ENCODE results near the gene KRT2. TPM values are rescaled to one million over a fixed set of nuclear protein-coding genes. Genes with fewer than 3 reads are reported as not detected.

The KRT2 gene
- total RNA-seq, 1 donor from 2014 or later: not detected

DNA sequence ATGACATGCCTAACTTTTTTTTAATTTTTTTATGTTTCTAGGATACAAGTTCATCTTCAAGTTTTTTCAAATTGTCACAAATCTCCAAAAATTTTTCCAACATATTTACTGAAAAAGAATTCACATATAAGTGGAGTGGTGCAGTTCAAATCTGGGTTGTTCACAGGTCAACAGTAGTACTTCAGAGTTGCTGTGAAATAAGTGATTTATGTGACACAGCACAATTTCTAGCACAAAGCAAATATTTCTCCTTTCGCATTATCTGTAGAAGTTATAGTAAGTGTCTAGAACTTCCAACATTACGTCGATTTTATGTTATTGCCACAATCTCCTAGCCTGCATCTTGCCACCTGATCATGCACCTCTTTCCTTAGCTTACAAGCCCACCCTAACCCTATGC is 9.7 kb upstream of the KRT2 start:
- CTCF ChIA-PET: no interaction called here
- no peak overlapping the region for H3K4me3 Mint-ChIP-seq
- H3K36me3 Mint-ChIP-seq (ENCODE audit: low read depth): no peaks in the 10 kb centered on the region
- no peaks in the 10 kb centered on the region for H3K9me3 Mint-ChIP-seq
- H3K4me1 Mint-ChIP-seq: no peaks in the 10 kb centered on the region
- DNase-seq: no peak
- peaks cover 13% of the 10 kb centered on the region for H3K27me3 Mint-ChIP-seq
- TF ChIP-seq, protein P1, sequence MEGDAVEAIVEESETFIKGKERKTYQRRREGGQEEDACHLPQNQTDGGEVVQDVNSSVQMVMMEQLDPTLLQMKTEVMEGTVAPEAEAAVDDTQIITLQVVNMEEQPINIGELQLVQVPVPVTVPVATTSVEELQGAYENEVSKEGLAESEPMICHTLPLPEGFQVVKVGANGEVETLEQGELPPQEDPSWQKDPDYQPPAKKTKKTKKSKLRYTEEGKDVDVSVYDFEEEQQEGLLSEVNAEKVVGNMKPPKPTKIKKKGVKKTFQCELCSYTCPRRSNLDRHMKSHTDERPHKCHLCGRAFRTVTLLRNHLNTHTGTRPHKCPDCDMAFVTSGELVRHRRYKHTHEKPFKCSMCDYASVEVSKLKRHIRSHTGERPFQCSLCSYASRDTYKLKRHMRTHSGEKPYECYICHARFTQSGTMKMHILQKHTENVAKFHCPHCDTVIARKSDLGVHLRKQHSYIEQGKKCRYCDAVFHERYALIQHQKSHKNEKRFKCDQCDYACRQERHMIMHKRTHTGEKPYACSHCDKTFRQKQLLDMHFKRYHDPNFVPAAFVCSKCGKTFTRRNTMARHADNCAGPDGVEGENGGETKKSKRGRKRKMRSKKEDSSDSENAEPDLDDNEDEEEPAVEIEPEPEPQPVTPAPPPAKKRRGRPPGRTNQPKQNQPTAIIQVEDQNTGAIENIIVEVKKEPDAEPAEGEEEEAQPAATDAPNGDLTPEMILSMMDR (IDR thresholded peaks at IDR 0.05): no peak
- no peak for ATAC-seq (ENCODE audit: low read depth)
- POLR2A ChIA-PET: no interaction called here
- H3K27ac Mint-ChIP-seq: no peak overlapping the region
- intact Hi-C loops (cut with micrococcal nuclease): no loop called here

DNA sequence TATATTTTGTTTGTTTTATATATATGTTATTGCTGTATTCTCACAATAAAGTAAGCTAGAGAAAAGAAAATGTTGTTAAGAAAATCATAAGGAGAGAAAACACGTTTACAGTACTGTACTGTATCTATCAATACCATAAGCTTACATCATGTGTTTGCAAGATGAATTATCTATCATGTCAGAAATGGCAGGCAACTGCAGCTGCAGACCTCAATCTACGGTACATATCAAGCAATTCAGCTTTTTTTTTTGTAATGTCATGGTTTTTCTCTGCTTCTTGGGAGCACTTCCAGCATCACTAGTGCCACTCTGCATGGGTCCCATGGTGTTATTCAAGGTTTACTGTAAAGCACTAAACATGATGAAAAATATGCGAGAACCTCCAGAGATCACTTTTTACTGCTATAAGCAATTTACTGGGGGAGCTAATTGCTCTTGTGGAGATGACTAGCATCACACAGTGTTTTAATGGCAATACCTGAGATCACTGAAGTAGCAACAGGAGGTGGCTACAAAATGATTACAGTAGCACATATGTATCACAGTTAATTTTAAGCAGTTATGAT is 9.0 kb upstream of the KRT2 start:
- H3K4me3 Mint-ChIP-seq: no peak overlapping the region
- TF ChIP-seq, protein P1 (IDR thresholded peaks at IDR 0.05): no peak
- intact Hi-C loops (cut with micrococcal nuclease): no loop called here

DNA sequence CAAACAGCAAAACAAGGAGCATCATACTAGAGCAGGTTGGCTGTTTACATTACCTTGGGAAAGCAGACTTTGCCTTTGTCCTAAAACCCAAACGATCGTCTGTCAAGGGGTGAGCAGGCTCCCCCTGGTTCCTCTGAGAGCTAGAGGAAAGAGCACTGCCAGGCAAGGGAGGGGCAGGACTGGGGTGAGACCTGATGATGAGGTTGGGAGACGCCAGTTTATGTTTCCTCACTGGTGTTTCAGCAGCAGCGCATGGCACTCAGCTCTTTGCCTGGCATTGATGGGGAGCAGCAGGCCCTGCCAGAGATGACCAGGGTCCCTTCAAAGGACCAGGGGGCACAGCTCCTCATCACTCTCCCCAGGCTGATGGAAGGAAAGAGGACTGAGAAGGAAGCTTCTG is 7.9 kb upstream of the KRT2 start:
- no peaks in the 10 kb centered on the region for H3K9me3 Mint-ChIP-seq
- DNase-seq (no peak), ATAC-seq (ENCODE audit: low read depth) (no peak)
- peaks cover 13% of the 10 kb centered on the region for H3K27me3 Mint-ChIP-seq
- no peaks in the 10 kb centered on the region for H3K4me1 Mint-ChIP-seq
- CTCF ChIA-PET: no interaction called here
- no peak overlapping the region for H3K4me3 Mint-ChIP-seq
- intact Hi-C loops (cut with micrococcal nuclease): no loop called here
- H3K27ac Mint-ChIP-seq: no peak overlapping the region
- POLR2A ChIA-PET: no interaction called here
- TF ChIP-seq, protein P1 (IDR thresholded peaks at IDR 0.05): no peak
- no peaks in the 10 kb centered on the region for H3K36me3 Mint-ChIP-seq (ENCODE audit: low read depth)

More for the DNA sequence above, 9.0 kb upstream of the KRT2 start:
- no peaks in the 10 kb centered on the region for H3K9me3 Mint-ChIP-seq
- no peak for DNase-seq
- no peaks in the 10 kb centered on the region for H3K4me1 Mint-ChIP-seq
- H3K36me3 Mint-ChIP-seq (ENCODE audit: low read depth): no peaks in the 10 kb centered on the region
- ChIA-PET POLR2A (no interaction called here), CTCF (no interaction called here)
- peaks cover 13% of the 10 kb centered on the region for H3K27me3 Mint-ChIP-seq
- ATAC-seq (ENCODE audit: low read depth): no peak
- H3K27ac Mint-ChIP-seq: no peak overlapping the region

DNA sequence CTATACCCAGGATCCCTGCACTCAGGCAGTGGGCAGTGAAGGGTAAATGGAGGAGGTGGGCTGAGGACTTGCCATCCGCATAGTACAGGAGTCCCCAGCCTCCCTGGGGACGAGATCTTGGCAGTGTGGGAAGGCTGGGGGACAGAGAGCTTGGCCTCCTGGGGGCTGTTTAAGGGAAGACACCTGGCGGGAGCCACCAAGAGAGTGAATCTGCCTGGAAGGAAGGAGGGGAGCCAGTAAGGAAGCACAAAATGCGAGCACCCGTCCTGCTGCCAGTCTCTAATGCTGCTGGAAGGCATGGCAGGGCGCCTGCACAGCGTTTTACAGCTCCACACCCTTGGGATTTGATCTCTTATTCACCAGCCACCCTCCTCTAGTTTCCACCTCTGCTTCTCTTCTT is 7.4 kb upstream of the KRT2 start:
- intact Hi-C loops (cut with micrococcal nuclease): no loop called here
- ATAC-seq (ENCODE audit: low read depth) (no peak), DNase-seq (no peak)
- no peak overlapping the region for H3K27ac Mint-ChIP-seq
- peaks cover 13% of the 10 kb centered on the region for H3K27me3 Mint-ChIP-seq
- no peaks in the 10 kb centered on the region for H3K9me3 Mint-ChIP-seq
- ChIA-PET CTCF (no interaction called here), POLR2A (no interaction called here)
- no peaks in the 10 kb centered on the region for H3K36me3 Mint-ChIP-seq (ENCODE audit: low read depth)
- TF ChIP-seq, protein P1 (IDR thresholded peaks at IDR 0.05): no peak
- H3K4me3 Mint-ChIP-seq: no peak overlapping the region
- H3K4me1 Mint-ChIP-seq: no peaks in the 10 kb centered on the region

DNA sequence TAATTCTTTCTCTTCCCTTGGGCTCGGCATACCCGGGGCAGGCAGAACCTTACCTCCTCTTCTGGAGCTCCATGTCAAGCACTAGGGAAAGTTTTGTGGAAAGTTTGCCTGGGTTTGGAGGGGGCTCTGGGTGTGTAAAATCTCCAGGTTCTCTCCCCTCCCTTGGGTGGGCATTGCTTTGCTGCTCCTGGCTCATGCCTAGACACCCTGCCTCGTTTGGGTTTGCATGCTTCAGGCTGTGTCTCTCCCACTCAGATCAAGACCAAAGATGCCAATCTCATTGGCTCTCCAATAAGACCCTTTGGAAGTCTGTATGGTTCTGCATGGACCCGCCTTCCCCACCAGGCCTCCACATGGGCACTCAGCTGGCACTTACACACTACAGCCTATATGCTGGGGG is 6.2 kb upstream of the KRT2 start:
- no peaks in the 10 kb centered on the region for H3K9me3 Mint-ChIP-seq
- H3K4me1 Mint-ChIP-seq: no peaks in the 10 kb centered on the region
- ChIA-PET CTCF (no interaction called here), POLR2A (no interaction called here)
- H3K36me3 Mint-ChIP-seq (ENCODE audit: low read depth): no peaks in the 10 kb centered on the region
- TF ChIP-seq, protein P1 (IDR thresholded peaks at IDR 0.05): no peak
- no peak overlapping the region for H3K27ac Mint-ChIP-seq
- no peak for DNase-seq
- no peak overlapping the region for H3K4me3 Mint-ChIP-seq
- H3K27me3 Mint-ChIP-seq: peaks cover 10% of the 10 kb centered on the region
- no peak for ATAC-seq (ENCODE audit: low read depth)
- intact Hi-C loops (cut with micrococcal nuclease): no loop called here

Measured in activated B cell treated with CpG ODN at 0.5 μM for 24 hours (primary cell).